ENCODE data around the gene EHMT1. TPM values are rescaled to one million over a fixed set of nuclear protein-coding genes. Genes with fewer than 3 reads are reported as not detected.
A peak's percentile ranks its signal among the peaks of the same experiment; 100 is the strongest.

EHMT1 gene
- total RNA-seq, 1 donor from 2014 or later, result 162 TPM

- H3K36me3 Mint-ChIP-seq (ENCODE audit: unreplicated experiment), result peaks cover 8% of the 10 kb centered on the region
- no peak for TF ChIP-seq CTCF (IDR thresholded peaks at IDR 0.05; ENCODE audit: partially characterized antibody, unreplicated experiment)
- H3K27ac Mint-ChIP-seq (ENCODE audit: unreplicated experiment), result peak overlapping the region; percentile 84
Observed at GRCh38 chr9:137575364-137575715, 43.5 kb upstream of the EHMT1 start.

GRCh38 chr9:137575716-137576411 lies 42.9 kb upstream of the EHMT1 start:
- Mint-ChIP-seq H3K4me3 (ENCODE audit: unreplicated experiment) (peak overlapping the region; percentile 28), H3K4me1 (ENCODE audit: low read depth, unreplicated experiment) (peaks cover 16% of the 10 kb centered on the region), H3K27ac (ENCODE audit: unreplicated experiment) (peak overlapping the region; percentile 84)

More at GRCh38 chr9:137575364-137575715, 43.5 kb upstream of the EHMT1 start:
- no peak for DNase-seq
- Mint-ChIP-seq H3K4me3 (ENCODE audit: unreplicated experiment) (peak overlapping the region; percentile 28), H3K9me3 (ENCODE audit: unreplicated experiment) (peaks cover 7% of the 10 kb centered on the region), H3K4me1 (ENCODE audit: low read depth, unreplicated experiment) (peaks cover 14% of the 10 kb centered on the region), H3K27me3 (ENCODE audit: unreplicated experiment) (peaks cover 7% of the 10 kb centered on the region)

GRCh38 chr9:137578518-137579258 lies 40.1 kb upstream of the EHMT1 start, which contains the start of gene DPH7:
DPH7 (minus strand) TSS chr9:137578925; CDS start chr9:137578777, 148 bp downstream.
- no peaks in the 10 kb centered on the region for H3K27me3 Mint-ChIP-seq (ENCODE audit: unreplicated experiment)
- H3K27ac Mint-ChIP-seq (ENCODE audit: unreplicated experiment), result peak within 1 kb of the TSS; percentile 38
- H3K4me1 Mint-ChIP-seq (ENCODE audit: low read depth, unreplicated experiment), result peaks cover 16% of the 10 kb centered on the region
- DNase-seq, result peak; percentile 99
- H3K4me3 Mint-ChIP-seq (ENCODE audit: unreplicated experiment), result peak within 1 kb of the TSS; percentile 90
- H3K36me3 Mint-ChIP-seq (ENCODE audit: unreplicated experiment), result peaks cover 5% of the 10 kb centered on the region
- TF ChIP-seq CTCF (IDR thresholded peaks at IDR 0.05; ENCODE audit: partially characterized antibody, unreplicated experiment), result peak; percentile 97
- H3K9me3 Mint-ChIP-seq (ENCODE audit: unreplicated experiment), result peaks cover 2% of the 10 kb centered on the region

More at GRCh38 chr9:137575716-137576411, 42.9 kb upstream of the EHMT1 start:
- DNase-seq, result no peak
- Mint-ChIP-seq H3K36me3 (ENCODE audit: unreplicated experiment) (peaks cover 8% of the 10 kb centered on the region), H3K27me3 (ENCODE audit: unreplicated experiment) (peaks cover 3% of the 10 kb centered on the region), H3K9me3 (ENCODE audit: unreplicated experiment) (peaks cover 7% of the 10 kb centered on the region)
- no peak for TF ChIP-seq CTCF (IDR thresholded peaks at IDR 0.05; ENCODE audit: partially characterized antibody, unreplicated experiment)

GRCh38 chr9:137579259-137579604 lies 39.6 kb upstream of the EHMT1 start:
- peaks cover 5% of the 10 kb centered on the region for H3K36me3 Mint-ChIP-seq (ENCODE audit: unreplicated experiment)
- peak overlapping the region; percentile 38 for H3K27ac Mint-ChIP-seq (ENCODE audit: unreplicated experiment)
- TF ChIP-seq CTCF (IDR thresholded peaks at IDR 0.05; ENCODE audit: partially characterized antibody, unreplicated experiment), result no peak
- peak overlapping the region; percentile 72 for H3K4me3 Mint-ChIP-seq (ENCODE audit: unreplicated experiment)
- no peak for DNase-seq
- peaks cover 16% of the 10 kb centered on the region for H3K4me1 Mint-ChIP-seq (ENCODE audit: low read depth, unreplicated experiment)
- peaks cover 2% of the 10 kb centered on the region for H3K9me3 Mint-ChIP-seq (ENCODE audit: unreplicated experiment)
- H3K27me3 Mint-ChIP-seq (ENCODE audit: unreplicated experiment), result no peaks in the 10 kb centered on the region
